Glomerular visceral epithelial cell (primary cell): ENCODE results near the gene JUN.

Experiments used
- DNase-seq: peaks from one replicate; pipeline ENCODE4 v3.0.0-alpha.2; 2016; ENCODE audit errors: extremely low spot score

Gene JUN

DNA sequence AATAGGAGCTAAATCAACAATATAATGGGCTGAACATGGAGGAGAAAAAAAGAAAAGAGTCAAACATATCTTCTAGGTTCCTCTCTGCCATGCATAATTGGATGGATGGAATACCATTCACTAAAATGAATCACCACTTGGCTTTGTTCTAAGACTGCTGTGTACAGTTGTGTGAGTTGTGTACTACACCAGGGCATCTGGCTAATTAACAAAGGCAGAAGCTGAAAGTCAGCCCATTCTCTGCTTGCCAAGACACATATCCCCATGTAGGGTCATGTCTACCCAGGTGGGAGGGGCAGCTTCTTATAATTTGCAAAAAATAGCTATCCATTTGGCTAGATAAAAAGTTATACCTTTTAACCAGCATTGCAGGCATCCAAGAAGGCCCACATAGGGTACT is 21.0 kb downstream of the JUN start:
- no peak for DNase-seq

DNA sequence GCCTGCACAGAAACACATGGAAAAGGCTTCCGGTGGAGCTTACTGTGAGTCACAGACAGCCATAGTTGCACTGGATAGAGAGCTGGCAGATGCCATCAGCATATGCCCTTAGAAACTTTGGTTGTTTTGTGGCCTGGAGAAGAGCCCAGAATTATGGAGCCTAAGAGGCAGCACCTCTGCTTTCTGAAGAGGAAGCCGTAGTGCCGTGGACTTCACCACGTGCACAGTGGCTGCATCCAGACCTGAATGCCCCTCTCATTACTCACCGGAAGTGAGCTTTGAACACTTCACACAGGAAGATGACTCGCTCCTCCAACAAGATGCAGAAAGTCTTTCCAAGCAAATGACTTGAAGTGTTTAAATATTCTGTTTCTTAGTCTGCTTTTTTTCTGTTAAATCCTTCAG is 28.4 kb downstream of the JUN start:
- peak; percentile 97 for DNase-seq

DNA sequence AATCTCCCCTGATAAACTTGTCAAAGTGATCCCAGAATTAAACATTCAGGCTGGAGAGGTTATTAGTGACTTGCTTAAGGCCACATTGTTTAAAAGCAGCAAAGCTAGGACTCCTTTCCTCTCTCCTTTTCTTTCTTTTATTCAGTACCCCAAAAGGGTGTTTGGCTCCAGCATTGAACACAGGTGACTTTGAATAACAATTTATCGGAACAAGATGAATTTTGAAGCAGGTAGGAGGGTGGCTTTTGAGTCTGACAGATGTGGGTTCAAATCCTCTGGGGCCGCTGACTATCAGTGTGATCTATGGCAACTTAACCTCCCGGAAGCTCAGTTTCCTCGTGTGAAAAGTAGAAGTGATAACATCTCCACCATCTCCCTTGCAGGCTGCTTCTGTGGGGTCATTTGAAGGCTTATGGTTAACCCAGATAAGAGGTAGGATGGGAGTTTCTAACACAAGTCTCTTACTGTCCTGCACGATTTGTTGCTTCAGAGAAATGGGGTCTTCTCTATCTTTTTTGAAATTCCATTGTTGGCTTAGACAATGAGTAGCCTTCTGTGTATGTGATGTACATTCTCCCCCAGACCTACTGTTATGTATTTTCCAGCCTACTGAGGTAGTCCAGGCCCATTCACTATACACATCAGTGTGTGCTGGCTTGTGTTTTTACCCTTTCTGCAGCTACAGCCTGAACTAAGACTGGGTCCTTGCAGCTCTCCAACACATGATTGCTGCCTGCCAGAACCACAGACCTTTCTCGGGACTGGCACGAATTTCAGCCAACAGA is 29.0 kb downstream of the JUN start:
- no peak for DNase-seq

DNA sequence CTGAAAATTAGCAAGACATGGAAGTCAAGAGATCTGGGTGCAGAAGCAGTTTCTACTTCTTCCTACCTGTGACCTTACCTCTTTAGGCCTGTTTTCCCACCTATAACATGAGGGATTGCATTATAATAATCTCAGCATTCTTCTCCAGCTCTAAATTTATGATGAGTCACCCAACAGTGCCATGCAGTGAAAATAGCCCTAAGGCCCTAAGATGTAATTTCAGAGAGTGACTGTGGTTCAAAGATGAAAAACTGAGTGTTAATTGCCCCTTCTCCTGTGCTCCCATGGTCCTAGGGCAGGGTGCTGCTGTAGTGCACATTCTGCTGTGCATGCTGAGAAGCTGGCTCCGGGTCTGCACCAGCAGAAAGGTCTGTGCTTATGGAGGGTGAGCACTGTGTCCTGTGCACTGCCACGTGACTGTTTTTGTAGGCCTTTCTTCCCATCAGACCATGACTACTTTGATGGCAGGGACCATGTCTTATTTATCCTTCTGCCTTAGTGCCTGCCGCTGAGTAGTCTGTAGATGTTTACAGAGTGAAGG is 29.7 kb downstream of the JUN start:
- no peak for DNase-seq

DNA sequence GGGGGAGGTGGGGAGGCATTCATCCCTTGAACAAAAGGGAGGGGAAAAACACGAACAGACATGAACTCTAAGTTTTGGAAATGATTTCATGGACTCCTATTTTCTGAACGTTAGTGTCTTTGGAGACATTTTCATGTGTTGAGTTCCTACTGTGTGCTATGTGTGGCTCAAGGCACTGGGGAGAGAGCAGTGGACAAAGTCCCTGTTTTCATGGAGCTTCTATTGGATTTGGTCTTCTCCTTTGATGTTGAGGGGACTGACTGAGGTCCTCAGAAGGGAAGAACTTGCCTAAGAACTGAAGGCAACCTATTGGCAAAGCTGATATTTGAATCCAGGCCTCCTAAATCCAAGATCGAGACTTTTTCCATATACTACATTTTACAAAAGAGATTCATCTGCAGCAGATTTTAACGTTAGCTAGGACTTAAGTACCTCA is 30.4 kb downstream of the JUN start:
- DNase-seq: no peak

DNA sequence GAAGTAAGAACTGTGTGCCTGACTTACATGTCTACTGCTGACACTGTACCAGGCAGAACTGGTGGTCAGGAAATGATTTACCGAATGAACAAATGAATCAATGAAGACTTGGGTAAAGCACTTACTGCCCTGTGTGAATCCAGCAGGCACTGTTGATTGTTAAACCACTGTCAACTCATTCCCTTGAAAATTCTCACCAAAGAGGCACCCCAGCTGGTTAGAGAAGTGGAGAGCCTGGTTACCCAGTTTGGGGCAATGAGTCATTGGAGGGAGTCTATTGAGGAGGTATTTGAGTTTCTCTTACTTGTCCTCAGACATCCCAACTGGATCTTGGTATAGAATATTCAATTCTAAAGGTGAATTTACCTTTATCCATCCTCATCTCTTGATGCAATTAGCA is 34.2 kb downstream of the JUN start:
- DNase-seq: no peak

DNA sequence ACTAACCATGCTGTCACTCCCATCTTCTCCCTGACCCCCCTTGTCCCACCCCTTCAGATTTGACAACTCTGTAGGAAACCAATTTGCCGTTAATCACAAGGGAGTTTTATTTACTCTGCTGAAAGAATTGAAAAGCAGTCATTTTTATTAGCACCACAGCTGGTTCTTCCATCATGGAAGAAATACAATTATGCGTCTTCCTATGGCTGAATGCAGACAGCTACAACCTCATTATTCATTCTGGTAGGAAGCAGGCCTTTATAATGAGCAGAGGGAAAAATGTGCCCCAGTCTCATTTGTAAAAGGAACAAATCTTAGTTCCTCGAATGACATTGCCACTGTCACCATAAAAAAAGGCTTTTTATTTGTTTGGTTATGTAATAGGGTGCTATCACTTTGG is 35.2 kb downstream of the JUN start:
- no peak for DNase-seq

DNA sequence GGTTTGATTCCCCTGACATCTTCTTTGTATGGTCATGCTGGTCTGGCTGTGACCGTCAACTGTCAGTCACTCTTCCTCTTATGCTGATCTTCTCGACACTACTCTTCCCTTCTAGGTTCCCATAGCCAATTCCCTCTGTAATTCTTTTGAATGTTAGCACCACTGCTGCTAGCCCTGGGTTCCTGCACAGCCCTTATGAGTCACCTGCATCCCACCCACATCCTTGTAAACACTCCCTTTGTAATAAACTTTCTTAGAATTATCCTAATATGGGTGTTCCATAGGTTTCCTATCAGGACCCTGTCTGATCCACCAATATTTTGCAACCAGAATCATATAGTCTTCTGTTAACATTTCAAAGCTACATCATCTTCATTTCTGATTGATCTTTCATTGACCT is 37.1 kb downstream of the JUN start:
- DNase-seq: no peak

DNA sequence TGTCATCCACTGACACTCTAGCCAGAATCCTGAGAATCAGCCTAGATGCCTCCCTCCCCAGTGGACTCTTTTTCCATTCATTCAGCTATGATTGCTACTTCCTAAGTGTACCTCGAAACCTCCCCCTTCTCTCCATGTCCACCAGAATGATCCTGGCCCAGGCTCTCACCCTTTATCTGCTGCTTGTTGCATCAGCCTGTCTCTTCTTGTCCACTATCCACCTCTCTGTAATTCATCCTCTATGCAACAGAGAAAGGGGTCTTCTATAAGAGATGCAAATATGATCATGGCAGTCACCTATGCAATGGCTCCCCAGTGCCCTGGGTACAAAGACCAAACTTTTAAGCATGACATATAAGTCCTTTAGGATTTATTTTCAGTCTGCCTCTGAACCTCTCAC is 37.7 kb downstream of the JUN start:
- DNase-seq: no peak

DNA sequence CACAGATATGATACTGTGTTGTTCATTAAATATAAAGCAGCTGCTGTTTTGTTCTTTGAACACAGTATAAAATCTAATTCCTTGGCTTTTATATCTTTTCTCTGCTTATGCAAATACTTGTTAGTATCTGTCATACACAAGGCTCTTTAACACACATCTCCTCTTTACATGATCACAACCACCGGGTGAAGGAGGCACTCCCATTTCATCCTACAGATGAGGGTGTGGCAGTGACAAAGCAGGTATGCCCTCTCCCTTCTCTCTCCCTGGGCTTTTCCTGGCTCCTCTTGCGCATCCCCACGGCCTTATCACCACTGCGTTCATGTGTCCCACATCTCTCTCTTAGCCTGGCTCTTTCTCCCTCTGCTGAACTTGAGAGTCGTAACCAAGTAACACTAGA is 38.2 kb downstream of the JUN start:
- no peak for DNase-seq

DNA sequence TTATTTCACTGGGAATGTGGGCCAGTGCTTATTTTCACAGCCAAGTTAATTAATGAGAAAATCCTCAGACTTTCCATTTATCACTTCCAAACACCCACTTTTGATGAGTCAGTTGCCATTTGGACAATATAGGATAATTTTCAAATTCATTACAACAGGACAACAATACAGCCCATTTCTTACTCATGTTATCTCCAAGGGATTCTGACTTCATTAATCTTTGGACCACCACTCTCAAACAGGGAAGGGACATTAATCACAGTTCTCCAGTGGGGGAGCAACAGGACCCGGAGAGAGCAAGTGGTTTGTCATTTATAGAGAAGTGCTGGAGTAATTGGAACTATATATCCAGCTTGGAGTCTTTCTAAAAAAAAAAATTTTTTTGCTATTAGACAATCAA is 38.7 kb downstream of the JUN start:
- DNase-seq: no peak

DNA sequence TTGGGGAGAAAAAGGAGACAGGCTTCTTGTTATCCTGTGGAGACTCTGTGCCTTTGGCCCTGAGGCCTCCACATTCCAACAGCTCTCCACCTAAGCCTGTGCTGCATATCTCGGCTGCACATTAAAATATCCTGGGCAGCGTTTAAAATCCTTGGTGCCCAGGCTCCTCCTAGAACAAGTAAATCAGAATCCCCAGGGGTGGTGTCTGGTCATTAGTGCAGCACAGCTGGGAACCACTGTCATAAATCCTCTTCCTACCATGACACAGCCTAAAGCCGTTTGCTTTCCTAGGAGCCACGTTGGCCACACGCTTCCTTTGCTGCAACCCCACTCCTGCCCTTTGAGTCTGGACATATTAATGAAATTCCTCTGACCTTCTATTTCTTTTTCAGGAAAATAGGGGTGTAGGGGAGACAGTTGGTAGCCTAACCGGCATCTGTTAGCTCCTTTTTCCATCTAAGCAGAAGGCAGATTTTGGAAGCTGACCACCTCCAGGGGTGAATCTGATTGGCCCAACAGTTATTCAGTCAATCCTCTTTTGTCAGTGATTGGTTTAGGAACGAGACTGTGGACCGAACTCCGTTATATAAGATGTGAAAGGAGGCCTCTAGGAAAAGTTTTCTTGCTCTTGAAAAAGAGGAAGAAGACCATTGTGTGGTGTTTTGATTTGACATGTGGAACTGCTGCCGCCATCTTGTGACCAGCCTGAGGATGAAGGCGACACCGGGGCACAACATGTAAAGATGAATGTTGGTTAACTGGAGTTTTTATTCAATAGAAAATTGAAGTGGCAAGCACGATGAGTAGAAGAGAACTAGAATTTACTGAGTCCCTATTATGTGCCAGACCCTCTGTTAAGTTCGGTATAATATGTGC is 41.9 kb downstream of the JUN start:
- DNase-seq: no peak

DNA sequence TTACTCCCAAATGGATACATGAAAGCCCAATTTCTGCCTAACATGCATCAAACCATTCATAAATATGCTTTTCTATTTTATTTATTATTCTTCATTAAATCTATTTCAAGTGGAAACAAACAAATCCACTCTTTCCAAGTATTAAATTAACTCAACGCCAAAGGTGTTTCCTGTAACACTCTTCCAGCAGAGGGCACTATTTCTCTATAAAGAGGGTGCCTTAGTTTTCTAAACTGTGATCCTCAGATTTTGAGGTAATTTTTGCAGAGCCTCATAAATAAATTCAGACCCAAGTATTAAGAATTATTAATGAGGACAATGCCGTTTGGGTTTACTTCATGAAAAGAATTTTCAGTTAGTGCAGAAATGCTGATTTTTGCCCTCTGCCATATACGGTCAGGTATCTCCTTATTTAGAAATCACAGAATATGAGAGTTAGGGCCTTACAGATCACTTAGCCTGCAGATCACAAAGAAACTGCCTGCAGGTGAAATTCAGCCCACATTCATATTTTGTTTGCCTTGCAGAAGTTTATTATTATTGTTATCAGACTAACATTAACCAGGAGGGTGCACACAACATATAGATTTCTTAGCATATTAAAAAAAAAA is 43.9 kb downstream of the JUN start:
- peak; percentile 60 for DNase-seq

DNA sequence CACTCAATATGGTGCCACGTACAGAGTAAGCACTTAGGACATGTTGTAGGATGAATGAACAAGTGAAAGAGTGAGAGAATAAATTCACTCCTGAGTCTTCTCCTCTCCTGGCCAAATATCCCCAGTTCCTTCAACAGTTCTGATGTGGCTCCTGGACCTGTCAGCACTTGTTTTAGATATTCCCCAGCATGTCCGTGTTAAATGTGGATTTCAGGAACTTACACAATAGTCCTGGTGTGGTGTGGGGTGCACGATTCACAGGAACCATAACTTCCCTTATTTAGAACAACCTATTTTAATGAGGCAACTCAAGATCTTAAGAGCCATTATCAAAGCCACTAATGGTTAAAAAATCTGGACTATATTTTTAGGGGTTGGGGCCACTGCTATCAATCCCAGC is 45.0 kb downstream of the JUN start:
- DNase-seq: no peak

DNA sequence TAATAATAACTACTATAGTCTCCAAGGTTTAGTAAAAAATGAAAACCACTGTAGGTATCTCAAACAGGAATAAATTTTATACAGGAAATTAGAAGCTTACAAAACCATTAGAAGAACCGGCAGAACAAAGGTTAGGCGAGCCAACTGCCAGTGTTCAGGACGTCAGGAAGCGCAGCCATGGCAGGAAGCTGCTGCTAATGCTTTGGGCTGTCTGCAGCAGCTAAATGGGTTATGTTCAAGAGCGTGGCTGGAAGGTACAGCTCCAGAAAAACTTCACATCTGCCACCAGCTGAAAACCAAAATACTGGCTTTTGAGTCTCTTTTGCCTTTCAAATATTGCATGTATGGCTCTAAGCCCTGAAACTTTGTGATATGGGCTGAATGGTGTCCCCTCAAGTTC is 48.3 kb downstream of the JUN start:
- no peak for DNase-seq

DNA sequence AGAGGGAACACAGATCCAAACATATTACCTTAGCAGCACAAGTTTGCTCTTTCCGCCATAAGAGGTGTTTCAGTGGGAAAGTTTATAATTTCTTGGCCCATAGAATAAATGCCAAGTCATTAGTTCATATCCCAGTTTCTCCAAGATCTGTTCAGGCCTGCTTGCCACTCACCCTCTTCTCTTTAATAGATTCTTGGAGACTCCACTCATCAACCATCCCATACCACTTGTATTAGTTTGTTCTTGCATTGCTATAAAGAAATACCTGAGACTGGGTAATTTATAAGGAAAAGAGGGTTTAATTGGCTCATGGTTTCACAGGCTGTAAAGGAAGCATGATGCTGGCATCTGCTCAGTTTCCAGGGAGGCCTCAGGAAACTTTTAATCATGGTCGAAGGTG is 49.2 kb downstream of the JUN start:
- DNase-seq: no peak

DNA sequence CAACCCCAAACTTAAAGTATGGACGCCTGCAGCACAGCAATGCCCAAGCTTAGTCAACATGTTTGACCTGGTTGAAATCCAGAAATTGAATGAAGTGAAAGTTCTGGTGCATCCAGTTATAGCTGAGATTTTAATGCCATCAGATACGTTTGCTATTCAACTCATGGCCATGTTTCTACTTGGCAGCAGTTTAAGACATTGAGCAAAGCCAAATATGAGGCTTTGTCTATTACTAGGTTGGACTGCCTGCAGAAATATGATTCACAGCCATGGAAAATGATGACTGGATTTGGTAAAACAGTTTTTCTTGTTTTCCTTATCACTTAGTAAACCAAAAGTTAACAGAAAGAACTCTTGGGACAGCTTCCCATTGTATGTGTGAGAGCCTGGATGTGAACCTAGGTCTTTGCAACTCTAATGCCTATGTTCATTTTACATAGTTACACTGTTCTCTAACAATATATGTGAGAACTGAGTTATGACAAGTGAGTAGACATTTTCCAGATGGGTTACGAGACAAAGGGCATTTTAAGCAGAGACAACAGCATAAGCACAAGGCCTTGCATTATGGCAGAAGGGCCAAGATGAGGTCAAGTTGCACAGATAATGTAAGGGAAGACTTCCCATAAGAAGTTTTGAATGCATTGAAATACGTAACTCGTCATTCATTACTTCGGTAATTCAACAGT is 51.6 kb downstream of the JUN start:
- no peak for DNase-seq
